SK-N-SH (cell line): Measurements from ENCODE around the gene HERC3. TPM values are rescaled to one million over a fixed set of nuclear protein-coding genes. Genes with fewer than 3 reads are reported as not detected.

ENCODE experiments used
- CTCF ChIA-PET: fragments of 300-600, 350-600 bp; formaldehyde crosslinking; extraction: SDS; loops from one replicate; lab custom pipeline; 2021; lab: Yijun Ruan, JAX
- POLR2A ChIA-PET: fragments of 350-600 bp; sonication (Branson Sonifier 250); formaldehyde crosslinking; extraction: SDS; loops from one replicate; lab custom pipeline; 2020; ENCODE audit warnings: antibody characterized with exemption, inconsistent platforms; lab: Yijun Ruan, JAX
- DNase-seq: peaks from one replicate; pipeline ENCODE4 v3.0.0; 2012
- H2AFZ ChIP-seq: fragments of 200-600 bp; sonication (generic); 2 replicates; pipeline ENCODE4 v1.8.1; 2016; ENCODE audit warnings: antibody characterized with exemption, mild to moderate bottlenecking, low read depth
- H3F3A ChIP-seq: fragments of 200-600 bp; sonication (generic); replicated peaks from 2 replicates; pipeline ENCODE3; 2016; ENCODE audit warnings: antibody characterized with exemption, mild to moderate bottlenecking; ENCODE audit not compliant: insufficient read depth
- H3K27ac ChIP-seq, 2 experiments: fragments of 200-500 bp in 1 of 2; fragments of 200-600 bp in 1 of 2; sonication (Bioruptor generic) in 1 of 2; sonication (generic), shearing (Covaris generic) in 1 of 2; 2 replicates each; pipeline versions ENCODE4 v1.5.1 to v1.6.1; 2014 to 2016; ENCODE audit warnings: low read depth in 2 of 2, inconsistent platforms in 1 of 2, low read length in 1 of 2, mild to moderate bottlenecking in 1 of 2, mixed read lengths in 1 of 2
- H3K27me3 ChIP-seq: fragments of 200-600 bp; sonication (generic), shearing (Covaris generic); 2 replicates; pipeline ENCODE4 v1.6.1; 2016; ENCODE audit warnings: mixed run types; ENCODE audit not compliant: insufficient read depth
- H3K36me3 ChIP-seq, 2 experiments: fragments of 200-500 bp in 1 of 2; fragments of 200-600 bp in 1 of 2; sonication (Bioruptor generic) in 1 of 2; sonication (generic) in 1 of 2; replicated peaks in 1 of 2; 2 replicates each; pipeline versions ENCODE3 to v1.5.1; 2014 to 2016; ENCODE audit warnings: low read length in 1 of 2, mild to moderate bottlenecking in 1 of 2; ENCODE audit not compliant: insufficient read depth in 2 of 2, control insufficient read depth in 1 of 2
- H3K4me1 ChIP-seq, 2 experiments: fragments of 200-500 bp in 1 of 2; fragments of 200-600 bp in 1 of 2; sonication (Bioruptor generic) in 1 of 2; sonication (generic), shearing (Covaris generic) in 1 of 2; 2 replicates each; pipeline versions ENCODE4 v1.5.1 to v1.6.1; 2014 to 2016; ENCODE audit warnings: low read depth in 1 of 2, low read length in 1 of 2, mixed run types in 1 of 2; ENCODE audit not compliant: insufficient read depth in 2 of 2, control insufficient read depth in 1 of 2
- H3K4me2 ChIP-seq: fragments of 200-600 bp; sonication (generic), shearing (Covaris generic); 2 replicates; pipeline ENCODE4 v1.6.1; 2017; ENCODE audit warnings: mixed run types
- H3K4me3 ChIP-seq, 2 experiments: fragments of 200-500 bp in 1 of 2; fragments of 200-600 bp in 1 of 2; sonication (Bioruptor generic) in 1 of 2; sonication (generic), shearing (Covaris generic) in 1 of 2; 2 replicates each; pipeline versions ENCODE4 v1.5.1 to v1.8.1; 2014 to 2016; ENCODE audit warnings: low read depth in 2 of 2, inconsistent platforms in 1 of 2, low read length in 1 of 2, mild to moderate bottlenecking in 1 of 2, mixed read lengths in 1 of 2, moderate library complexity in 1 of 2
- H3K79me2 ChIP-seq: fragments of 200-600 bp; sonication (generic); 2 replicates; pipeline ENCODE4 v1.8.1; 2017; ENCODE audit warnings: mild to moderate bottlenecking; ENCODE audit not compliant: insufficient read depth
- H3K9ac ChIP-seq: fragments of 200-600 bp; sonication (generic); 2 replicates; pipeline ENCODE4 v1.6.1; 2017; ENCODE audit warnings: mixed run types
- H3K9me2 ChIP-seq: fragments of 200-600 bp; sonication (generic); 2 replicates; pipeline ENCODE4 v1.6.1; 2017; ENCODE audit warnings: mixed run types
- H3K9me3 ChIP-seq: fragments of 200-600 bp; sonication (generic); 2 replicates; pipeline ENCODE4 v1.6.1; 2017; ENCODE audit warnings: mixed run types, mild to moderate bottlenecking, moderate library complexity
- H4K20me1 ChIP-seq: fragments of 200-600 bp; sonication (generic); 2 replicates; pipeline ENCODE4 v1.6.1; 2017; ENCODE audit warnings: mild to moderate bottlenecking, mixed run types; ENCODE audit not compliant: insufficient read depth
- EP300 ChIP-seq, 2 experiments: IDR thresholded peaks; 2 replicates each; pipeline versions ENCODE4 v1.4.0 to v1.6.1; 2012; ENCODE audit warnings: borderline replicate concordance in 1 of 2, low read depth in 1 of 2, low read length in 1 of 2
- FOSL2 ChIP-seq: IDR thresholded peaks from 2 replicates; pipeline ENCODE4 v1.4.0; 2012; ENCODE audit warnings: low read depth, mild to moderate bottlenecking, moderate library complexity, borderline replicate concordance
- GABPA ChIP-seq: IDR thresholded peaks from 2 replicates; pipeline ENCODE4 v1.4.0; 2012; ENCODE audit warnings: low read depth, mild to moderate bottlenecking
- IRF3 ChIP-seq: fragments of 150-350 bp; IDR thresholded peaks from 2 replicates; pipeline ENCODE4 v1.6.1; 2016; ENCODE audit warnings: mild to moderate bottlenecking, low read depth, low read length
- MAX ChIP-seq: IDR thresholded peaks from 2 replicates; pipeline ENCODE4 v1.4.0; 2012; ENCODE audit warnings: low read depth
- MEF2A ChIP-seq: IDR thresholded peaks from 2 replicates; pipeline ENCODE4 v1.4.0; 2012; ENCODE audit warnings: low read depth, borderline replicate concordance
- MXI1 ChIP-seq: IDR thresholded peaks from 2 replicates; pipeline ENCODE4 v1.6.1; 2012; ENCODE audit warnings: mild to moderate bottlenecking, low read depth, low read length, improper control_type of control experiment
- NFIC ChIP-seq: IDR thresholded peaks from 2 replicates; pipeline ENCODE4 v1.4.0; 2012; ENCODE audit warnings: borderline replicate concordance
- POLR2AphosphoS5 ChIP-seq: IDR thresholded peaks from 2 replicates; pipeline ENCODE4 v1.6.1; 2012; ENCODE audit warnings: low read depth, low read length
- RFX5 ChIP-seq: IDR thresholded peaks from 2 replicates; pipeline ENCODE4 v1.6.1; 2012; ENCODE audit warnings: mild to moderate bottlenecking, improper control_type of control experiment, low read length
- SIN3A ChIP-seq: IDR thresholded peaks from 2 replicates; pipeline ENCODE4 v1.6.1; 2012; ENCODE audit warnings: low read depth, mild to moderate bottlenecking, low read length, moderate library complexity, borderline replicate concordance
- TAF1 ChIP-seq: IDR thresholded peaks from 2 replicates; pipeline ENCODE4 v1.6.1; 2012; ENCODE audit warnings: low read depth, mild to moderate bottlenecking, low read length, moderate library complexity, borderline replicate concordance
- USF1 ChIP-seq: IDR thresholded peaks from 2 replicates; pipeline ENCODE4 v1.4.0; 2012; ENCODE audit warnings: low read depth, borderline replicate concordance
- YY1 ChIP-seq: IDR thresholded peaks from 2 replicates; pipeline ENCODE4 v1.4.0; 2012; ENCODE audit warnings: low read depth, mild to moderate bottlenecking
- ZBTB33 ChIP-seq: IDR thresholded peaks from 2 replicates; pipeline ENCODE4 v1.4.0; 2012; ENCODE audit warnings: low read depth, borderline replicate concordance
- WGBS: methylation state at CpG from one replicate; pipeline ENCODE4 v1.1.6; 2017; ENCODE audit warnings: low lambda C conversion rate; 5-methylcytosine and 5-hydroxymethylcytosine counted together
- polyA plus RNA-seq, 3 experiments: library from polyadenylated mRNA; depleted of rRNA; stranded (reverse); fragments of >200 nt; gene quantifications; 2 replicates each; pipeline ENCODE4 v1.2.3, GENCODE V29; 2012

HERC3 gene
- polyA plus RNA-seq, 1 of the 3 experiments (the other 2 are of a cell fraction): 4.6 TPM

GRCh38 chr4:88722828-88723227 is 130.5 kb downstream of the HERC3 start:
- WGBS: 100% methylated on average over 2 of the region's 2 CpGs
- no peak overlapping the region for H3K4me3 ChIP-seq
- H3K79me2 ChIP-seq: no peaks in the 10 kb centered on the region
- H3K9ac ChIP-seq: no peak overlapping the region
- peaks cover 0 to 3% of the 10 kb centered on the region in 2 experiments; a peak in 1 of 4 replicates for H3K4me1 ChIP-seq
- H3K4me2 ChIP-seq: no peak overlapping the region
- no peak overlapping the region for H2AFZ ChIP-seq
- no peaks in the 10 kb centered on the region for H3K9me3 ChIP-seq
- H3K9me2 ChIP-seq: no peaks in the 10 kb centered on the region
- H3K27me3 ChIP-seq: no peaks in the 10 kb centered on the region
- H3K36me3 ChIP-seq: peaks cover 6 to 29% of the 10 kb centered on the region in 2 experiments
- H4K20me1 ChIP-seq: no peaks in the 10 kb centered on the region
- no peak for TF ChIP-seq YY1
- TF ChIP-seq ZBTB33: no peak
- DNase-seq: no peak
- CTCF ChIA-PET: interaction anchor here (1.0 kb wide), 2 partner anchors 10 to 301 kb away, joined by 3 read pairs; no protein-coding TSS in a partner anchor
- H3K27ac ChIP-seq: no peak overlapping the region
- POLR2A ChIA-PET: no interaction called here
- H3F3A ChIP-seq: no peaks in the 10 kb centered on the region

GRCh38 chr4:88724406-88724805 is 132.1 kb downstream of the HERC3 start:
- Histone ChIP-seq H3K79me2 (no peaks in the 10 kb centered on the region), H3F3A (no peaks in the 10 kb centered on the region), H3K4me2 (no peak overlapping the region), H3K36me3 (peaks cover 8 to 24% of the 10 kb centered on the region in 2 experiments), H3K9me2 (no peaks in the 10 kb centered on the region), H3K4me1 (peaks cover 0 to 5% of the 10 kb centered on the region in 2 experiments; a peak in 1 of 4 replicates), H3K4me3 (no peak overlapping the region), H2AFZ (no peak overlapping the region), H3K9me3 (no peaks in the 10 kb centered on the region), H3K9ac (no peak overlapping the region), H3K27me3 (no peaks in the 10 kb centered on the region), H3K27ac (no peak overlapping the region), H4K20me1 (no peaks in the 10 kb centered on the region)
- DNase-seq: no peak
- CTCF ChIA-PET: no interaction called here
- POLR2A ChIA-PET: no interaction called here
- WGBS: 94% methylated on average over 2 of the region's 2 CpGs
- TF ChIP-seq NFIC (no peak), USF1 (no peak), ZBTB33 (no peak), POLR2AphosphoS5 (no peak), MEF2A (no peak), MAX (no peak), FOSL2 (no peak), RFX5 (no peak), SIN3A (no peak), EP300 (IDR thresholded peaks at IDR 0.05; ENCODE audit: borderline replicate concordance in 1 of 2, low read depth in 1 of 2, low read length in 1 of 2) (no peak), GABPA (no peak), YY1 (no peak), TAF1 (no peak), IRF3 (no peak), MXI1 (no peak)
